Erythroblast (primary cell): ENCODE results near the gene MAST3.

ENCODE experiments used
- DNase-seq, 2 experiments: peaks; one replicate each; lab custom pipeline; 2025; lab: John Stamatoyannopoulos, UW
- GATA1 ChIP-seq: IDR thresholded peaks from 2 replicates; pipeline ENCODE4 v1.6.1; 2011; ENCODE audit warnings: low read depth, mild to moderate bottlenecking, control low read depth, low read length, moderate library complexity
- POLR2A ChIP-seq: IDR thresholded peaks from 2 replicates; pipeline ENCODE4 v1.6.1; 2011; ENCODE audit warnings: mild to moderate bottlenecking, low read length

Gene MAST3

GRCh38 chr19:18173572-18174288 is 76.2 kb downstream of the MAST3 start, which contains the start of gene IFI30:
Gene IFI30 (plus strand): TSS chr19:18173813. CDS start chr19:18173842, 29 bp downstream.
- TF ChIP-seq GATA1 (no peak), POLR2A (peak; percentile 43)
- peak in 1 of 2 experiments; percentile 83 for DNase-seq

DNA sequence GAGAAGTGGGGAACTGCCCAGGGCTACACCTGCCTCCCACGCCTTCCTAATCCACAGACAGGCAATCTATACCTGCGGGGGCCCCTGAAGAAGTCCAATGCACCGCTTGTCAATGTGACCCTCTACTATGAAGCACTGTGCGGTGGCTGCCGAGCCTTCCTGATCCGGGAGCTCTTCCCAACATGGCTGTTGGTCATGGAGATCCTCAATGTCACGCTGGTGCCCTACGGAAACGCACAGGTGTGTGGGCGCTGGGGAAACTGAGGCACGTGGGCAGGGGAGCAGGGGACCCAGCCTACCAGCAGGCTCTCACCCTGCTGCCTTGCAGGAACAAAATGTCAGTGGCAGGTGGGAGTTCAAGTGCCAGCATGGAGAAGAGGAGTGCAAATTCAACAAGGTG is 77.4 kb downstream of the MAST3 start:
- no peak for DNase-seq

DNA sequence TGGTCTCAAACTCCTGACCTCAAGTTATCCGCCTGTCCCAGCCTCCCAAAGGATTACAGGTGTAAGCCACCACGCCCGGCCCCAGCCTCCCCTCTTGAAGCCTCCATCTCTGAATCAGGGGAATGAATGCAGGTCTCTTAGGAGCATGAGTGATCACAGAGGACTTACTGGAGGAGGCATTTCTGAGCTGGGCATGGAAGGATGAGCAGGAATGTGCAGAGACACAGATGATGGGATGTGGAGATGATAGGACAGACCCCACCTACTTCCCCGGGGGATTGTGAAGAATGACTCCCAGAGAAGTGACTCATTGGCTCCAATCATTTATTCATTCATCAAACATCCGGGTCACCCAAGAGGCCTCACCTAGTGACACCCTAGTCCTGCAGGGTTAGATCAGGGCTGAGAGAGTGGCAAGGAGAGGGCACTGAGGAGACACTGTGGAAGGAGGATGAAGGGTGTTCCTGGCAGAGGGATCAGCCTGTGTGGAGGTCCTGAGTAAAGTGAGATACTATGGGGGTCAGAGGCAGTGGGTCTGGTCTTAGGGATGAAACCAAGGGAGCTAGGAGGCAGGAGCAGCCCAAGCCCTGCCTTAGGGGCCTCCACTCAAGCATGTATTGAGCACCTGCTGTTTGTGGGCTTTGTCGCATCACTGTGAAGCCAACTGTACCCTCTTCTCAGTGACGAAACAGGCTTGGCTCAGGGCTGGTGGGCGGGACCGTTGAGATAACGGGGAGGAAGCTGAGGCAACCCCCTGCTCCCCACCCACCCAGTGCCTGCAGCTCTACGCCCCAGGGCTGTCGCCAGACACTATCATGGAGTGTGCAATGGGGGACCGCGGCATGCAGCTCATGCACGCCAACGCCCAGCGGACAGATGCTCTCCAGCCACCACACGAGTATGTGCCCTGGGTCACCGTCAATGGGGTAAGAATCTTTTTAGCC is 79.1 kb downstream of the MAST3 start:
- TF ChIP-seq GATA1 (no peak), POLR2A (no peak)
- peak; percentile 79 to 89 for DNase-seq

More for the DNA sequence above, 77.4 kb downstream of the MAST3 start:
- TF ChIP-seq POLR2A: no peak
- TF ChIP-seq GATA1: no peak

- no peak for TF ChIP-seq POLR2A
- TF ChIP-seq GATA1: no peak
Measured at GRCh38 chr19:18179957-18180356, 82.4 kb downstream of the MAST3 start.

DNA sequence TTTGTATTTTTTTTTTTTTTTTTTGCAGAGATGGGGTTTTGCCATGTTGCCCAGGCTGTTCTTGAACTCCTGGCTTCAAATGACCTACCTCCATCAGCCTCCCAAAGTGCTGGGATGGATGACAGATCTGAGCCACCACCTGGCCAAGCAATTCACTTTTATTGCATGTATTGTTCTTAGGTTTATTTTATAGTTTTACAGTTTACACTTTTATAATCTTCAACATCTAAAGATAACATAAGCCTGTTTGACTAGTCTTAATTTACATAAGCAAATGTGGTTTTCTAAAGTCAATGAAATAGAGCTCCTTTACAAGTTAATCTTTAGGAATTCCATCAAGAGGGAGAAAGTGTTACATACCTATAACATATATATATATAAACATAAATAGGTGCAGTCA is 86.0 kb downstream of the MAST3 start:
- no peak for TF ChIP-seq POLR2A
- no peak for TF ChIP-seq GATA1
- DNase-seq: no peak

More at GRCh38 chr19:18179957-18180356, 82.4 kb downstream of the MAST3 start:
- no peak for DNase-seq

DNA sequence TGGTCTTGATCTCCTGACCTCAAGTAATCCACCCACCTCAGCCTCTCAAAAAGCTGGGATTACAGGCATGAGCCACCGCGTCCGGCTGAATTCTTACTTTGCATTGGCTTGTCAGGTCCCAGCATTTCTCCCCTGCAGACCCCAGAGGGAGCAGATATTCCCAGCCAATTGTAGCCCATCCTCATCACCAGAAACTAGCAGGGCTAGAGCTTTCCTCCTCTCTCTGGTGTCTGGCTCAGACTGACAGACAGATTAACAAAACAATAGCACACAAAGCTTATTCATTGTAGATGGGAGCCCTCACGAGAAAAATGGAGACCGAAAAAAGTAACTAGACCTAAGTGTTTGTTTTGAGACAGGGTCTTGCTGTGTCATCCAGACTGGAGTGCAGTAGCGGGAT is 88.0 kb downstream of the MAST3 start:
- TF ChIP-seq POLR2A: no peak
- no peak for TF ChIP-seq GATA1
- DNase-seq: no peak

GRCh38 chr19:18190278-18190677 is 92.7 kb downstream of the MAST3 start:
- TF ChIP-seq GATA1: no peak
- TF ChIP-seq POLR2A: no peak
- no peak for DNase-seq

DNA sequence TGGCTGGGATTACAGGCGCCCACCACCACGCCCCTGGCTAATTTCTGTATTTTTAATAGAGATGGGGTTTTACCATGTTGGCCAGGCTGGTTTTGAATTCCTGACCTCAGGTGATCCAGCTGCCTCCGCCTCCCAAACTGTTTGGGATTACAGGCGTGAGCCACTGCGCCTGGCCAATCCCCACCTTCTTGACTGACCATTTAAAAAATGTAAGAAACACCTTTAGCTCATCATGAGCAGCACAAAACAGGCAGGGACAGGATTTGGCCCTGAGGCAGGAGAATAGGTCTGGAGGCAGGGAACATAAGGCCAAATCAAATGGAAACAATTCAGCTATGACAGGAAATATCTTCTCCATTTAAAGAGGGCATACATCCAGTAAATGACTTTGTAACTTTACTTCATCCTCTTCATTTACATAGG is 94.1 kb downstream of the MAST3 start:
- TF ChIP-seq GATA1 (no peak), POLR2A (no peak)

GRCh38 chr19:18192673-18193387 is 95.3 kb downstream of the MAST3 start, which contains the start of gene MPV17L2:
Gene MPV17L2 (plus strand): TSS chr19:18193218. CDS start chr19:18193282, 64 bp downstream.
- TF ChIP-seq POLR2A (peak; percentile 69), GATA1 (no peak)
- DNase-seq: peak; percentile 100

More for the DNA sequence above, 94.1 kb downstream of the MAST3 start:
- DNase-seq: no peak

DNA sequence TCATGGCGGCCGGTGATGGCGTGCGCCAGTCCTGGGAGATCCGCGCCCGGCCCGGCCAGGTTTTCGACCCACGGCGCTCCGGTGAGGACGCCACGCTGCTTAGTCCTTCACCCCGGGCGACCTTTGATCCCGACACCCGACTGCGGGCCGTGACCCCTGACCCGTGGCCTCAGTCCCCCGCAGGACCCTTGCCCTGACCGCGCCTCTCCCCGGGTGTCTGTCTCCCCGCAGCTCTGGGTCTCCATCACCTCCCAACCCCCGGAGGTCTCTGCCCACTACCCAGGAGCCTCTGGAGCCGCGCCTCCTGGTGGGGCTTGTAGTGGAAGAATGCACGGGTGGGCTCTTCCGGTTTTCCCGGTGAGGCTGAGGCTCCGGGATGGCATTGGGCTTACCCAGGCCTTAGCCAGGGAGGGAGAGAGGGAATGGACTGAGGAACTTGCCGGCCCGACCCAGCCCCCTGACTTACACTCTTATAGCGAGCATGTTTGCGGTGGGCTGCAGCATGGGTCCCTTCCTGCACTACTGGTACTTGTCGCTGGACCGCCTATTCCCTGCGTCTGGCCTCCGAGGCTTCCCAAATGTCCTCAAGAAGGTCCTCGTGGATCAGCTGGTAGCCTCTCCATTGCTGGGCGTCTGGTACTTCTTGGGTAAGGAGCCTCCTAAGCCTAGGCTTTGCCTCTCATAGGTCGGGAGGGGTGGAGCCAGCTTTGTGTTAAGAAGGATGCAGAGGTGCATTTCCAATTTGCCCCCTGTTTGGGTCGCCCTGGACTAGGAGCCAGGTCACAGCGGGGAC is 96.0 kb downstream of the MAST3 start:
- TF ChIP-seq GATA1: no peak
- TF ChIP-seq POLR2A: peak; percentile 50
- peak in 1 of 2 experiments; percentile 53 for DNase-seq

DNA sequence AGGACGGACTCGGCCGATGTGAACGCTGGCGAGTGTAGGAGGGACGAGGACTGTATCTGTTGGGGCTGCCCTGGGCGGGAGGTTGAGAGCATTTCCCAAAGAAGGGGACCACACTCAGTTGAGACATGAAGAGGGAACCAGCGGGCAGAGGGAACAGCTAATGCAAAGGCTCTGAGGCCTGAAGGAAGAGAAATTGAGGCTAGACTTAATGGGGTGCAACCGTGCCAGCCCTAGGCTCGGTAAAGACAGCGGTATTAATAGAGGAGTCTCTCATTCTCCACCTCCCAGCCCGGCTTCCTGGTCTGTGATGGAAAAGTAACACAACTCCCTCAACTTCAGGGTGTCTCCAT is 96.6 kb downstream of the MAST3 start:
- DNase-seq: no peak
- no peak for TF ChIP-seq GATA1
- no peak for TF ChIP-seq POLR2A

- peak in 1 of 2 experiments; percentile 62 for DNase-seq
Measured at GRCh38 chr19:18194554-18195238, 97.1 kb downstream of the MAST3 start.

GRCh38 chr19:18196511-18196845 is 98.9 kb downstream of the MAST3 start:
- TF ChIP-seq GATA1 (no peak), POLR2A (no peak)
- DNase-seq: no peak

More at GRCh38 chr19:18194554-18195238, 97.1 kb downstream of the MAST3 start:
- no peak for TF ChIP-seq GATA1
- no peak for TF ChIP-seq POLR2A
